Breast epithelium (tissue), 3 donors: ENCODE data around the gene USP24.

Experiments
- CTCF ChIP-seq, 3 donors: fragments of 450-650 bp; IDR thresholded peaks; one replicate each; pipeline ENCODE4 v1.5.1; 2016 to 2017; ENCODE audit warnings: antibody characterized with exemption in 3 of 3, mild to moderate bottlenecking in 3 of 3, moderate library complexity in 3 of 3
- POLR2A ChIP-seq: fragments of 450-650 bp; IDR thresholded peaks from one replicate; pipeline ENCODE4 v1.6.1; 2016; ENCODE audit warnings: antibody characterized with exemption, mild to moderate bottlenecking, moderate library complexity

- TF ChIP-seq CTCF (IDR thresholded peaks at IDR 0.05) (no peak), POLR2A (no peak)
Measured at GRCh38 chr1:55095095-55095494, 120.1 kb downstream of the USP24 start.
